Measurements from ENCODE around the gene UNC5C. TPM values are rescaled to one million over a fixed set of nuclear protein-coding genes. Genes with fewer than 3 reads are reported as not detected.

Gene UNC5C
- total RNA-seq, 4 donors from 2014 or later: 0.98 to 2.3 (median 1.2) TPM

DNA sequence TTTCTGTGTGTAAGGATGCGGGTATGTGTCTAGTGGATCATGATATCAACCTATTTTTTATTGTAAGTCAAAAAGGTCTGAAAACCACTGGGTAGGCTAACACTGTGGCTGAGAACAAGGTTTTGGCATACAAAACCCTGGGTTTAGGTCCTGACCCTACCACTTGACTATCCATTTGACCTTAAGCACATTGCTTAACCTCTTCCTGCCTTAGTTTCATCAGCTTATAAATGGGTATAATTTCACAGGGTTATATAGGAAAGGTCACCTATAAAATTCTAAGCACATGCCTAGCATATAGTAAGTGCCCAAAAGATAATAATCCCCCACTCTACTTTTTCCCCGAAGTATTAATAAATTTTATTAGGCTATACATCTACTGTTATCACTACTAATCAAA is 263.0 kb downstream of the UNC5C start:
- TF ChIP-seq EP300 (IDR thresholded peaks at IDR 0.05) (no peak), POLR2AphosphoS5 (IDR thresholded peaks at IDR 0.05) (no peak)
- TF ChIP-seq, protein P1, sequence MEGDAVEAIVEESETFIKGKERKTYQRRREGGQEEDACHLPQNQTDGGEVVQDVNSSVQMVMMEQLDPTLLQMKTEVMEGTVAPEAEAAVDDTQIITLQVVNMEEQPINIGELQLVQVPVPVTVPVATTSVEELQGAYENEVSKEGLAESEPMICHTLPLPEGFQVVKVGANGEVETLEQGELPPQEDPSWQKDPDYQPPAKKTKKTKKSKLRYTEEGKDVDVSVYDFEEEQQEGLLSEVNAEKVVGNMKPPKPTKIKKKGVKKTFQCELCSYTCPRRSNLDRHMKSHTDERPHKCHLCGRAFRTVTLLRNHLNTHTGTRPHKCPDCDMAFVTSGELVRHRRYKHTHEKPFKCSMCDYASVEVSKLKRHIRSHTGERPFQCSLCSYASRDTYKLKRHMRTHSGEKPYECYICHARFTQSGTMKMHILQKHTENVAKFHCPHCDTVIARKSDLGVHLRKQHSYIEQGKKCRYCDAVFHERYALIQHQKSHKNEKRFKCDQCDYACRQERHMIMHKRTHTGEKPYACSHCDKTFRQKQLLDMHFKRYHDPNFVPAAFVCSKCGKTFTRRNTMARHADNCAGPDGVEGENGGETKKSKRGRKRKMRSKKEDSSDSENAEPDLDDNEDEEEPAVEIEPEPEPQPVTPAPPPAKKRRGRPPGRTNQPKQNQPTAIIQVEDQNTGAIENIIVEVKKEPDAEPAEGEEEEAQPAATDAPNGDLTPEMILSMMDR (IDR thresholded peaks at IDR 0.05): no peak
- WGBS: 87% methylated on average over 2 of the region's 2 CpGs
- Histone ChIP-seq H3K4me1 (no peaks in the 10 kb centered on the region), H3K9me3 (no peaks in the 10 kb centered on the region), H3K36me3 (no peaks in the 10 kb centered on the region), H3K27ac (no peak overlapping the region), H3K4me3 (no peak overlapping the region), H3K27me3 (no peaks in the 10 kb centered on the region)
- no peak for DNase-seq (ENCODE audit: low spot score in 2 of 2)

DNA sequence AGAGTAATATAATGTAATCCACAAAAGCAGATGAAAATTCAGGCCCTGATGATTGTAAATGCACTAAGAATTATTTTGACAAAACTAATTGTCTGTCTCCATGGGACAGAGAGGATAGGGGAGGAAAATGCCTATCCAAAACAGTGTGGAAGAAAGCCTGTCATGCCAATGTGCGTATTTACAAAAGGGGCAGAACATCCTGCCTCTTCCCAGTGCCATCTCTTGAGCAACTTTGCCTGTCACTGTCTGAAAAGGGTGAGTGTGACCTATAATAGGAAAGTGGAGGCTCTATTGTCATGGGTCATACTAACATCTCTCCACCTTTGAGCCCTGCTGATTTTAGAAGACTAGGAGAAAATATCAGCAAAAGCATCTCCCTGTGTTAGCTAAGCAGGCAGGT is 264.1 kb downstream of the UNC5C start:
- H3K36me3 ChIP-seq: no peaks in the 10 kb centered on the region
- DNase-seq (ENCODE audit: low spot score in 2 of 2): no peak
- WGBS: 93% methylated on average over 1 of the region's 1 CpG

DNA sequence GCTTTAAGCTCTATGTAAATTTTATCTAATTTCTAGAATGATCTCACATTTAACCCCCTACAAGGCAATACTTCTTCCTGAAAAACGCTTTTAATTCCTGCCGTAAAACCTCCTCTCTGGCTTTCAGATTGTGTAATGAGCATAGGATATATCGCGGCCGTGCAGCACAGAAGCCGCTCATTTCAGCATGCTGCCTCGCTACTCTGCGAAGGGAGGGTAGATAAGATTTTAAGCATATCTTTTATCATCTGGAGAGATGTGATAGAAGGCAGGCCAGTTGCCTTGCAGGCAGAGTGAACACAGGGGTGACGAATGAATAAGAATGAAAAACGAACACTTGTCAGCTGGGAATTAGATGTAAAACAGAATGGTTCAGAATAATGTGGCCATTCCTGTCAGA is 265.5 kb downstream of the UNC5C start:
- H3K4me1 ChIP-seq: no peaks in the 10 kb centered on the region
- no peaks in the 10 kb centered on the region for H3K9me3 ChIP-seq
- DNase-seq (ENCODE audit: low spot score in 2 of 2): no peak
- no peak overlapping the region for H3K4me3 ChIP-seq
- H3K27ac ChIP-seq: no peak overlapping the region
- TF ChIP-seq, protein P1 (IDR thresholded peaks at IDR 0.05): no peak
- TF ChIP-seq POLR2A (IDR thresholded peaks at IDR 0.05) (no peak), POLR2AphosphoS5 (IDR thresholded peaks at IDR 0.05) (no peak), EP300 (IDR thresholded peaks at IDR 0.05) (no peak)
- no peaks in the 10 kb centered on the region for H3K27me3 ChIP-seq
- 38% methylated on average over 10 of the region's 10 CpGs for WGBS
- H3K36me3 ChIP-seq: no peaks in the 10 kb centered on the region

More for the DNA sequence above, 264.1 kb downstream of the UNC5C start:
- Histone ChIP-seq H3K4me3 (no peak overlapping the region), H3K4me1 (no peaks in the 10 kb centered on the region), H3K9me3 (no peaks in the 10 kb centered on the region), H3K27ac (no peak overlapping the region), H3K27me3 (no peaks in the 10 kb centered on the region)
- TF ChIP-seq EP300 (IDR thresholded peaks at IDR 0.05): no peak
- TF ChIP-seq POLR2A (IDR thresholded peaks at IDR 0.05): no peak
- TF ChIP-seq POLR2AphosphoS5 (IDR thresholded peaks at IDR 0.05): no peak
- TF ChIP-seq, protein P1 (IDR thresholded peaks at IDR 0.05): no peak

DNA sequence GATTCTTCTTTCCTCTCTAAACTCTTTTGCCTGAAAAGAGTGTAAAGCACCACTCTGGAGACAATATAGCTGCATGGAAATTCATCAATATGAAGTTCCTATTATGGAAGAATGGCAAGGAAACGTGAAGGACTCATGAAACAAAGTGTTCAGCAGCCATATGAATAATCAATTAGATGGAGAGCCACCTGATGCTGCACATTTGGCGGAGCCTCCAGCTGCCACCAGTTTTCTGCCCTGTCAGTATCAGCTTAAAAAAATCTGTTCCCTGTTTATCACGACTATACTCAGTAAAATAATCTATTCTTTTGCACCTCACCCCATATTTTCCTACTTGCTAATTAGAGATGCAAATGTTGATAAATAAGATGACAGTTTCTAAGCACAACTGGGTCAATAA is 276.0 kb downstream of the UNC5C start:
- Histone ChIP-seq H3K4me3 (no peak overlapping the region), H3K36me3 (no peaks in the 10 kb centered on the region), H3K4me1 (no peaks in the 10 kb centered on the region), H3K27me3 (no peaks in the 10 kb centered on the region), H3K9me3 (no peaks in the 10 kb centered on the region), H3K27ac (no peak overlapping the region)
- TF ChIP-seq POLR2A (IDR thresholded peaks at IDR 0.05): no peak
- TF ChIP-seq, protein P1 (IDR thresholded peaks at IDR 0.05): no peak
- TF ChIP-seq POLR2AphosphoS5 (IDR thresholded peaks at IDR 0.05): no peak
- TF ChIP-seq EP300 (IDR thresholded peaks at IDR 0.05): no peak
- 67% methylated on average over 3 of the region's 3 CpGs for WGBS
- DNase-seq (ENCODE audit: low spot score in 2 of 2): no peak

DNA sequence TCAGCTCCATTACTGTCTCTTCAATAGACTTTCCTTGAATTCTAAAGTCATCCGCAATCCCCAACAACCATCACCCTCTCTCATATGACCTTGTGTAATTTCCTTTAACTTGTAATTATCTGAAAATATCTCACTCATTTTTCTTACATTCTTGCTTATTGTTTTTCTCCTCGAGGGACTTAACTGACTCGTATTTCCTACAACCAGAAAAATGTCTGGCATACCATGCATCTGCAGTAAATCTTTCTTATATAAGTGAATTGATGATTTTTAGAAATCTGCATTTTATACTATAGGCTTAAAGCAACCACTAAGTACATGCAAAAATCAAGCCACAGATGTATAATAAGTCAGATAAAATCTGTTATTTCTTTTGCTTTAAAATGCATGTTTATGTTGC is 276.7 kb downstream of the UNC5C start:
- no peak for TF ChIP-seq EP300 (IDR thresholded peaks at IDR 0.05)
- no peak for TF ChIP-seq POLR2A (IDR thresholded peaks at IDR 0.05)
- TF ChIP-seq, protein P1 (IDR thresholded peaks at IDR 0.05): no peak
- no peak for TF ChIP-seq POLR2AphosphoS5 (IDR thresholded peaks at IDR 0.05)
- no peaks in the 10 kb centered on the region for H3K36me3 ChIP-seq
- H3K27me3 ChIP-seq: no peaks in the 10 kb centered on the region
- H3K4me3 ChIP-seq: no peak overlapping the region
- no peak for DNase-seq (ENCODE audit: low spot score in 2 of 2)
- no peak overlapping the region for H3K27ac ChIP-seq
- H3K9me3 ChIP-seq: no peaks in the 10 kb centered on the region
- no peaks in the 10 kb centered on the region for H3K4me1 ChIP-seq
- WGBS: 43% methylated on average over 3 of the region's 3 CpGs
